Kidney epithelial cell (primary cell): ENCODE data around the gene PRKAR2B. TPM values are rescaled to one million over a fixed set of nuclear protein-coding genes. Genes with fewer than 3 reads are reported as not detected.

Source experiments
- DNase-seq: peaks from one replicate; pipeline ENCODE4 v3.0.0-alpha.2; 2010; ENCODE audit warnings: low read depth
- H3K27me3 ChIP-seq: 2 replicates; pipeline ENCODE4 v1.6.0; 2011; ENCODE audit warnings: low read length; ENCODE audit not compliant: control insufficient read depth, insufficient read depth
- H3K36me3 ChIP-seq: 2 replicates; pipeline ENCODE4 v1.5.1; 2011; ENCODE audit warnings: low read length; ENCODE audit not compliant: control insufficient read depth, insufficient read depth
- H3K4me3 ChIP-seq: 2 replicates; pipeline ENCODE4 v1.5.1; 2011; ENCODE audit warnings: low read depth, mild to moderate bottlenecking, control low read depth, low read length
- total RNA-seq: library from RNA; depleted of rRNA; stranded (reverse); fragments of >200 nt; gene quantifications from 2 replicates; pipeline ENCODE4 v1.2.3, GENCODE V29; 2015
- TF ChIP-seq, protein P1 (sequence below): IDR thresholded peaks from 2 replicates; pipeline ENCODE4 v1.5.1; 2011; ENCODE audit warnings: mild to moderate bottlenecking, moderate library complexity, low read length, control low read depth, inconsistent platforms; ENCODE audit not compliant: insufficient read depth, poor library complexity, severe bottlenecking

Gene PRKAR2B
- total RNA-seq, 1 donor from 2014 or later: 3.7 TPM

DNA sequence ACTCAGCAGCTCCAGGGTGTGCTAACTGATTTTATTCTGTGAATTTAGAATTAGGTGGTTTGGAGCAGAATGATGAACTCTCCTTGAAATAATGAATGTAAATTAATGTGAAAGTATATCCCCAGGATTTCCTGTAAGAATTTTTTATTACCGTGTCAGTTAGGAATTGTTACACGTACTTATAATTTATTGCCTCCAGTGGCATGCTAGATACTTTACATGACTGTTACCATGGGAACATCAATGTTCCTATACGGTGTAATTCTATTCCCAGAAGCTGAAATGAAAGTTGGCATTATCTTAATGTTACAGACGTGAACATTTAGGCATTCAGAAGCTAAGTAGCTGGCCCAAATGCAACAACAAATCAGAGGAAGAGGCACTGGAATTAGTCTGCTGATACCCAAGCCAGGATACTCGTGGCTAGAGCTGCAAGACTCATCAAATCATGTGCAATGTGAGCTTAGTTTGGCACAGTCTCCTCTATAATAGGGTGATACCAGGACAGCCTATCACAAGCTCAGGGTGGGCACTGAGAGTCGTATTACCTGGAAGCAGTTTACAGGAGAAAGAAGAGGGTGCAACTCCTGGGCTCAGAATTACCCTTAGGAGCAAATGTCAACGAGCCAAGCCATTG is 30.0 kb upstream of the PRKAR2B start:
- no peak for DNase-seq
- TF ChIP-seq, protein P1, sequence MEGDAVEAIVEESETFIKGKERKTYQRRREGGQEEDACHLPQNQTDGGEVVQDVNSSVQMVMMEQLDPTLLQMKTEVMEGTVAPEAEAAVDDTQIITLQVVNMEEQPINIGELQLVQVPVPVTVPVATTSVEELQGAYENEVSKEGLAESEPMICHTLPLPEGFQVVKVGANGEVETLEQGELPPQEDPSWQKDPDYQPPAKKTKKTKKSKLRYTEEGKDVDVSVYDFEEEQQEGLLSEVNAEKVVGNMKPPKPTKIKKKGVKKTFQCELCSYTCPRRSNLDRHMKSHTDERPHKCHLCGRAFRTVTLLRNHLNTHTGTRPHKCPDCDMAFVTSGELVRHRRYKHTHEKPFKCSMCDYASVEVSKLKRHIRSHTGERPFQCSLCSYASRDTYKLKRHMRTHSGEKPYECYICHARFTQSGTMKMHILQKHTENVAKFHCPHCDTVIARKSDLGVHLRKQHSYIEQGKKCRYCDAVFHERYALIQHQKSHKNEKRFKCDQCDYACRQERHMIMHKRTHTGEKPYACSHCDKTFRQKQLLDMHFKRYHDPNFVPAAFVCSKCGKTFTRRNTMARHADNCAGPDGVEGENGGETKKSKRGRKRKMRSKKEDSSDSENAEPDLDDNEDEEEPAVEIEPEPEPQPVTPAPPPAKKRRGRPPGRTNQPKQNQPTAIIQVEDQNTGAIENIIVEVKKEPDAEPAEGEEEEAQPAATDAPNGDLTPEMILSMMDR: no peak
- Histone ChIP-seq H3K27me3 (no peaks in the 10 kb centered on the region), H3K4me3 (no peak overlapping the region), H3K36me3 (no peaks in the 10 kb centered on the region)

DNA sequence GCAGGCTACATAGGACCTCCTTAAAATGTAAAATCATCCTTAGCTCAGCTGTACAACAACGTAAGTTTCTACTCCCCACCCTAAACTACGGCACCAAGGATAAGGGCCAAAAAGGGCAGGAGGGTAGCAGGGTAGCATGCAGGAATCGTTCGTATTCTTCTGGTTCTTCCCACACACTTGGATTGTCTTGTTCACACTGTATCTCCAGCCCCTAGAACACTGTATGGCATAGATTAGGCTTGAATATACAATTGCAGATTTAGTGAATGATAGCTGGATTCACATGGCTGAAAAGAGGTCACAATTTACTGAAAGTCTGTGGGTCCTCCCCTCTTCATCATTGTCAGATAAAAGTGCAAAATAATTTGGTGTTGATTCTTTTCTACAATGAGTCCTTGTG is 28.2 kb upstream of the PRKAR2B start:
- TF ChIP-seq, protein P1: no peak
- H3K36me3 ChIP-seq: no peaks in the 10 kb centered on the region
- DNase-seq: no peak
- no peak overlapping the region for H3K4me3 ChIP-seq
- H3K27me3 ChIP-seq: no peaks in the 10 kb centered on the region

DNA sequence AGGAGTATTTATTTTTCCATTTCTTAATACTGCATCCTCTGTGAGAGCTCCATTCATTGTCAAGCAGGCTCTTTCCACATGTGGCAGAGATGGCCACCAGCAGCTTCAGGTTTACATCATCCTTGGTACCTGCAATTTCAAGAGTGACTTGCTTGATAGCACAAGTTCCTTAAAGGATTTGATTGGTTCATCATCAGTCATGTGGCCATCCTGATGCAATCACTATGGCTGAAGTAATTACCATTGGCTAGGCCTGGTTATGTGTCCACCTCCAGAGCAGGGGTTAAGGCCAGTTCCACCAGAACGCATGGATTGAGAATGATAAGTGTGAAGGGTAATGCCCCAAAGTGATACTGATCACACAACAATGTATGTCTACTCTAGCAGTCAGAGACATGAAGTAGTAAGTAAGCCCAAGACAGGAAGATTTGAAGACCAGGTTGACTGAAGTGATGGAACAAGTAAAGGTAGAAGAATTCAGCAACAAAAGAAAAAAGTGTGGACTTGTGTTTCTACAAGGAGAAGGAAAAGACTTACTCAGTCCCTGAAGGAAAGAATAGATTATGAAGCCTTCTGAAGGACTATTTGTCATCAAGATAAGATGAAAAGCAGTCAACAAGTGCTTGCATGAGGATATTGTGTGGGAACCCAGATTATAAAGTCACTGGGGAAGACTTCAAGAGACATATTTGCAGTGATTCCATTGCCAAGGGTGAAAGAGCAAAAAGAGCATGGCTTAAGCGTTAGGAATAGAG is 26.4 kb upstream of the PRKAR2B start:
- no peak overlapping the region for H3K4me3 ChIP-seq
- no peak for DNase-seq
- H3K36me3 ChIP-seq: no peaks in the 10 kb centered on the region
- TF ChIP-seq, protein P1: no peak
- H3K27me3 ChIP-seq: no peaks in the 10 kb centered on the region

DNA sequence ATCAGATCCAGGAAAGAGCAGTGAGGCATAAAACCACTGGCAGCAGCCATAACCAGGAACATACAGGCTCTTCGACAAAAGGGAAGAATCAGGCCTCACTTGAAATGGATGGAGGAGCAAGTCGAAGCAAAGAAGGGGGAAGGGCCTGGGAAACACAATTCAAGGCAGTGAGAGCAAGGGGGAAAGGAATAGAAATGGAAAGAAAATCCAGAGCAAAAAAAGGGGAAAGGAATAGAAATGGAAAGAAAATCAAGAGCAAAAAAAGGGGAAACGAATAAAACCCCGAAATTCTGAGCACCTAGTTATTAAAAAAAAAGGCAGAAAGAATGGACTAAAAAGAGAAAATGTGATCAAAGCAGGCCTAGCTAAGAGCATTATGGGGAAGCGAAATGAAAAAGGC is 24.1 kb upstream of the PRKAR2B start:
- TF ChIP-seq, protein P1: no peak
- no peak for DNase-seq
- Histone ChIP-seq H3K4me3 (no peak overlapping the region), H3K36me3 (no peaks in the 10 kb centered on the region), H3K27me3 (no peaks in the 10 kb centered on the region)

DNA sequence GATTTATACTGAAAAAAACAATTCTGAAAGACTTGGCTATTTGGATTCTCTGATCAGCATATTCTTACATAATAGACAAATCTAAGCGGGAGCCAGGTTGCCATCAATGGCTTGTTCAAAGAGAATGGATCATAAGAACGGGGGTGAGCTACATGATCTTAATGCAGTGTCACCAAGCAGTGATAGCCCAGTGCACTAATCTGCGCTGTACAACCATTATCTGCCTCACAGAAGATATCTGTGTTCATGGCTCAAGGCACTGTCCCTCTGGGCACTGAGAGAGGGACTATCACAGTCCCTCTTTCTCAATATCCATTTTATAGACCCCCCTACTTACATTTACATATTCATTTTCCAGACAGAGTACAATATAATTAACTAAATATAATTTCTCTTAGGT is 22.9 kb upstream of the PRKAR2B start:
- DNase-seq: no peak
- no peaks in the 10 kb centered on the region for H3K27me3 ChIP-seq
- TF ChIP-seq, protein P1: no peak
- no peak overlapping the region for H3K4me3 ChIP-seq
- H3K36me3 ChIP-seq: no peaks in the 10 kb centered on the region
